ENCODE results near the gene FGF22.
A peak's percentile ranks its signal among the peaks of the same experiment; 100 is the strongest.
"Not testable (repeated sequence)": the region's sequence is repeated elsewhere in the genome, so short reads cannot be mapped to it uniquely, and the experiment has no call there.

FGF22 gene

GRCh38 chr19:661427-662196, 21.9 kb downstream of the FGF22 start:
- DNase-seq = peak; percentile 16

DNA sequence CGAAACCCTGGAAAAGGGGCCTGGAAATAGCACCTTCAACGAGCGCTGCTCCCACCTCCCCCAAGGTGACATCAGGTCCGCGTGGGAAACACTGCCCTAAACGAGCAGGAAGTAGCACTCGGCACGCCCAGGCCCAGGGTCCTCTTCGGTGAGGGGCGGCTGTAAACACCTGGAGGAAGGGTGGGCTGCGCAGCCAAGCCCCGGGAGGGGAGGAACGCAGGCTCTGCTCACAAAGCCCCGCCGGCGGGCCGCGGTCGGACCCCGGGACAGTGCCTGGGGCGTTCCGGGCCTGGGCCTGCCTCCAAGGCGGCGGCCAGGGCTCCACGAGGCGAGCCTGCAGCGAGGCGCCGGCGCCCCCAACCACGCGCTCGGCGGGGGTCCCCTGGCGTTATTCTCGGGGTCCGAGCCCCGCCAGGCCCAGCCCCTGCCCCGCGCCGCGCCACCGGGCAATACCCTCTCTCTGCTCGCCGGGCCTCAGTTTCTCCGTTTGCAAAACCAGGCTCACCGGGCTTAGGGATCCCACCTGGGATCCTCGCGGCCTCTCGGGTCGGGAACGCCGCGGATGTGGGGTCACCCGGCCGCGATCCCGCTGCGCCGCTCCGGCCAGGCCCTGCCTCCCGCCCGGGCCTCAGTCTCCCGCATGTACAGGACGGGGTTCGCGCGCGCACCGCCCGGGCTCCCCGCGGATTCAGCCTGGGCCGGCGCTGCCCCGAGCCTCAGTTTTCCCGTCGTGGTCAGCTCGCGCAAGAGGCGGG, 22.7 kb downstream of the FGF22 start:
- DNase-seq = peak; percentile 17

GRCh38 chr19:662962-663681, 23.4 kb downstream of the FGF22 start, which contains the start of gene RNF126:
TSS of gene RNF126 (minus strand) at chr19:663214. CDS start at chr19:663121, 93 bp downstream.
- peak; percentile 89 for DNase-seq

GRCh38 chr19:663682-664117, 24.0 kb downstream of the FGF22 start:
- no peak for DNase-seq

DNA sequence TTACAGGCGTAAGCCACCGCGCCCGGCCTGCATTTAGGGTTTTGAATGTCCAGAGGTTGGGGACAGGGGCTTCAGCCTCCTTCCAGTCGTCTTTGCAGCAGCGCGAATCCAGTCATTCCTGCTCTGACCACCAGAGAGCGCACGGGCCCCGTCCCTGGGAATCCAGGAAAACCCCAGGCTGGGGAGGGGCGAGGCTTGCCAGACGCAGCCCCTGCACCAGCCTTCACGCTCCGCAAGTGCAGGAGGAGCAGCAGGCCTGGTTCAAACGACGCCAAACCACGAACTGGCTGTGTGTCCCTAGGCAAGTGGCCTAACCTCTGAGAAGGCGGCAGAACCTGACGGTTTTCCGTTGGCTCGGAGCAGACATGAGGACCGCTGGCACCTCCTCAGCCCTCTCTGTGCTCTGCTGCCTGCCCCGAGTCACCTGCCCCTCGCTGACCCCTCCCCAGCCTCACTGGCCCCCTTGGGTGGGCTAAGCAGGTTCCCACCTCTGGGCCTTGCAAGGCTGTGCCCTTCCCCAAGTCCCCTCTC, 25.3 kb downstream of the FGF22 start:
- DNase-seq = peak; percentile 78

DNA sequence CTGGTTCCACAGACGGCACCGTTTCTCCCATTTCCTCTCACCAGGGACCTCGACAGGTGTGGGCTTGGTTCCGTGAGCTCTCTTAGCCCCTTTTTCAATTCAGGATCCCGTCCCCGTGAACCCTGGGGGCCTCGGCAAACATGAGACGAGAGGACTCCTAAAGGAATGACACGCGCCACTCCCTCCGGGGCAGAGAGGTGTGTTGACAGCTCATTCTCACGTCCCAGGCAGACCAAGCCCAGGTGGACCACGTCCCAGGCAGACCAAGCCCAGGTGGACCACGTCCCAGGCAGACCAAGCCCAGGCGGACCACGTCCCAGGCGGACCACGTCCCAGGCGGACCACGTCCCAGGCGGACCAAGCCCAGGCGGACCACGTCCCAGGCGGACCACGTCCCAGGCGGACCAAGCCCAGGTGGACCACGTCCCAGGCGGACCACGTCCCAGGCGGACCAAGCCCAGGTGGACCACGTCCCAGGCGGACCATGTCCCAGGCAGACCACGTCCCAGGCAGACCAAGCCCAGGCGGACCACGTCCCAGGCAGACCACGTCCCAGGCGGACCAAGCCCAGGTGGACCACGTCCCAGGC, 27.4 kb downstream of the FGF22 start:
- DNase-seq = not testable (repeated sequence)

- DNase-seq = peak; percentile 61
Observed at GRCh38 chr19:668675-669434, 29.2 kb downstream of the FGF22 start.

- no peak for DNase-seq
Observed at GRCh38 chr19:670609-671075, 31.0 kb downstream of the FGF22 start.

DNA sequence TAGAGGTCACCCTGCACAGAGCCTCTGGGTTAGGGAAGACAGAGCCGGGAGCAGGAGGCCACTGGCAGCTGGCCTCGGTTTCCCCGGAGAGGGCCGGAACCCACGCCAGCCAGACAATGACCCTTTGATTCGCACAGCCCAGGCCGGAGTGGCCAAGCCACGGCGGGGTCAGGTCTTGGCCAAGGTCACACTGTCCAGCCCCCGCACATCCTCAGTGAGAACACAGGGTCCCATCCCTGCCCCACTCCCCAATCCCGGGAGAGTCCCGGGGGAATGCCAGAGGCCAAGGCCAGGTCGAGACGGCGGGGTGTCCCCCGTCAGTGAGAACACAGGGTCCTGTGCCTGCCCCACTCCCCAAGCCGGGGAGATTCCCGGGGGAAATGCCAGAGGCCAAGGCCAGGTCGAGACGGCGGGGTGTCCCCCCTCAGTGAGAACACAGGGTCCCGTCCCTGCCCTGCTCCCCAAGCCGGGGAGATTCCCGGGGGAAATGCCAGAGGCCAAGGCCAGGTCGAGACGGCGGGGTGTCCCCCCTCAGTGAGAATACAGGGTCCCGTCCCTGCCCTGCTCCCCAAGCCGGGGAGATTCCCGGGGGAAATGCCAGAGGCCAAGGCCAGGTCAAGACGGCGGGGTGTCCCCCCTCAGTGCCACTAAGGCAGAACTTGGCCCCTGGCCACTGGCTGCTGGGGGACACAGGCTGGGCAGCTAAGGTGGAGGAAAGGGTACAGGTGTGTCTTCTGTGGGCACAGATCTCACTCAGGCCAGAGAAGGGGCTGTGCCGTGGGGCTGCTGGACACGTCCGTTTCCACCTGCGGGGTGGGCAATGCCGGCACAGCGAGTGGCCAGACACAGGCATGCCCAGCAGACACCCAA, 34.8 kb downstream of the FGF22 start:
- no peak for DNase-seq

- DNase-seq = no peak
Observed at GRCh38 chr19:676007-676338, 36.3 kb downstream of the FGF22 start.

DNA sequence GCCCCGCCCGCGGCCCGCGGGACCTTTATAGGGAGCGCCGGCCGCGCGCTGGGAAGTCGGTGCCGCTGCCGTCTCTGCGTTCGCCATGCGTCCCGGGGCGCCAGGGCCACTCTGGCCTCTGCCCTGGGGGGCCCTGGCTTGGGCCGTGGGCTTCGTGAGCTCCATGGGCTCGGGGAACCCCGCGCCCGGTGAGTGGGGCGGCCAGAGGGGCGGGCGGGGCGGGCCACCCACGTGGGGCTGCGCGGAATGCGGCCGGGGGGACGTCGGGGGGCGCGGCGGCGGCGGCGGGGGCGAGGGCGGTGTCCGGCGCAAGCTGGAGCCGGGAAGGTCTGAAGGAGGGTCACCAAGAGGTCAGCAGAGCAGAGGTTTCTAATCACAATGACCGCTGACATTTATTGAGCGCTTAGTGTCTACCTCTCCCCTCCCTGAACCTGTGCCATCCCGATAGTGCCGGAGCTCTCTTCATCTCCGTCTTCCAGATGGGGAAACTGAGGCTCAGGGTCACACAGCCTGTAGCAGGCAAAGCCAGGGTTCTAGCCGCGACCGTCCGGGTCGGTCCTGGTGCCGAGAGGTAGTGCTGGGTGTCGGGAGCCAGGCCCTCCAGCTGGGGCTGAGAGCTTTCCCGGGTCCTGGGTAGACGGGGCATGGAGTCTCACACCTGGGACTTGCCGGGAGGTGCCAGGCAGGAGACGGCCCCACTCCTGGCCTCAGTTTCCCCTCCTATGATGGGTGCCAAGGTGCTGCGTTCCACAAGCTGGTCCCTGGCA, 36.8 kb downstream of the FGF22 start, which contains the start of gene FSTL3:
Gene FSTL3, plus strand, starts transcription at position 54 of the 767 bp plus-strand sequence. Its CDS starts 32 bp downstream, at position 86.
- DNase-seq = no peak

DNA sequence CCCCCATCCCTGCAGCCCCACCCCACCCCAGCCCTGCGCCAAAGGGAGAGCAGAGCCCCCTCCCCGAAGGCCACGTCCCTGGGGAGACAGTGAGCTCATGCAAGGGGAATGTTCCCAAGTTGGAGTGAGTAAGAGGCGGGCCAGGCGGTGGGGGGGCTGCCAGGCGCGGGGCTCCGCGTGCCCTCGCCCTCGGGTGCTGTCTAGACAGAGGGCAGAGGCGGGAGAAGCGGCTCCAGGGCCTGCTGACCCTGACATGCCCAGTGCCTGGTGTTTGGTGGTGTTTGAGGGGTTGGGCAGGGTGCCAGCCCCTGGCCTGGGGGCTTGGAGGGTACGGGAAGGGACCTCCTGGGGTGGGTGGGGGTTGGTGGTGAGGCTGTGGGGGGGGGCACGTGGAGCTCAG, 37.5 kb downstream of the FGF22 start:
- no peak for DNase-seq

DNA sequence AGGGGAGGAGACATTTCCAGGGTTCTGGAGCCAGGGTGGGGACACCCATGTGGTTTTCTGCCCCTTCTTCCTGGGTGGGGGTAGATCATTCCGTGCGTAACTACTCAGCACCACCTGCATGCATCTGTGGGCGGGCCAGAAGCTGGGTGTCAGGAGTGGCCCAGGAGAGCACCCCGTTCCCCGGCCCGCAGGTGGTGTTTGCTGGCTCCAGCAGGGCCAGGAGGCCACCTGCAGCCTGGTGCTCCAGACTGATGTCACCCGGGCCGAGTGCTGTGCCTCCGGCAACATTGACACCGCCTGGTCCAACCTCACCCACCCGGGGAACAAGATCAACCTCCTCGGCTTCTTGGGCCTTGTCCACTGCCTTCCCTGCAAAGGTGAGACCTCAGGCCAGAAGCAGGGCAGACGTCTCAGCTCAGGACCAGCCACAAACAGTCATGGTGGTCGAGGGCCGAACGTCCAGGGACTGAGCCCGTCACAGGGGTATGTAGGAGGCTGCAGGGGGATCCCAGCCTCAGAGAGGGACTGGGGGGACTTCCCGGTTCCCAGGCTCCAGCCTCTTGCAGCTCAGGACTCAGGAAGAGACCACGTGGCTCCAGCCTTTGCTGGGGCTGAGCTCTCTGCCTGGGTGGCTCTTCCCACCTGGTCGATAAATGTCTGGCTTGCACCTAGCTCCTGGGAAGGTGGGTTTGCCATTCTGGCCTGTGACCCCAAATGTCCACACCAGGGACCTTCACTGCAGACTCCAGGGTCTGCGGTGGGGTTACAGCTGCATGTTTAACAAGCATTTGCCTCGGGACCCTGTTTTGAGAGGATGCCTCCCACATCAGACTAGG, 38.1 kb downstream of the FGF22 start:
- no peak for DNase-seq

DNA sequence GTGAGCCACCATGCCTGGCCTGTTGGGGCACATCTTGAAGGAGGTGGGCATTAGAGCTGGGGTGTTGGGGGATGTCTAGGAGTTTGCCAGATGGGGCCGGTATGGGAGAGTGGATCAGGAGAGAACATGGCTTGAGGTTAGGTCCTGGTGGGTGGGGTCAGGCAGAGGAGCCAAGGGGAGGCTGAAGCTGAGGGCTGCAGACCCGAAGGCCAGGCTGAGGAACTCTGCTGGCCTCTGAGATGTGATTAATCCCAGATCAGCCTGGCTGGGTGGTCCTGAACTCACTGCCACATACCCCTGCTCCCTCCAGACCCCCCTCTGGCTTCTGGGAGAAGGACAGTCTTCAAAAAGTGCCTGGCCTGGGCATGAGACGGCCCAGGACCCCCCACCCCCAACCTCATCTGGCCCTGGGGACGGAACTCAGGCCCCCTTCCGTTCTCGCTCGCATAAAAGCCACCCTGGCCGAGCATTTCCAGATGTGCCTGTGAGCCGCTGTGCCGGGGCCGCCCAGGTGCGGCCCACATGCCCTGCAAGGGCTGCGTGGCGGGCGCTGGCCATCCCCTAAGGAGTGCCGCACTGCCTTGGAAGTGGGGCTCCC, 39.2 kb downstream of the FGF22 start:
- DNase-seq = no peak

DNA sequence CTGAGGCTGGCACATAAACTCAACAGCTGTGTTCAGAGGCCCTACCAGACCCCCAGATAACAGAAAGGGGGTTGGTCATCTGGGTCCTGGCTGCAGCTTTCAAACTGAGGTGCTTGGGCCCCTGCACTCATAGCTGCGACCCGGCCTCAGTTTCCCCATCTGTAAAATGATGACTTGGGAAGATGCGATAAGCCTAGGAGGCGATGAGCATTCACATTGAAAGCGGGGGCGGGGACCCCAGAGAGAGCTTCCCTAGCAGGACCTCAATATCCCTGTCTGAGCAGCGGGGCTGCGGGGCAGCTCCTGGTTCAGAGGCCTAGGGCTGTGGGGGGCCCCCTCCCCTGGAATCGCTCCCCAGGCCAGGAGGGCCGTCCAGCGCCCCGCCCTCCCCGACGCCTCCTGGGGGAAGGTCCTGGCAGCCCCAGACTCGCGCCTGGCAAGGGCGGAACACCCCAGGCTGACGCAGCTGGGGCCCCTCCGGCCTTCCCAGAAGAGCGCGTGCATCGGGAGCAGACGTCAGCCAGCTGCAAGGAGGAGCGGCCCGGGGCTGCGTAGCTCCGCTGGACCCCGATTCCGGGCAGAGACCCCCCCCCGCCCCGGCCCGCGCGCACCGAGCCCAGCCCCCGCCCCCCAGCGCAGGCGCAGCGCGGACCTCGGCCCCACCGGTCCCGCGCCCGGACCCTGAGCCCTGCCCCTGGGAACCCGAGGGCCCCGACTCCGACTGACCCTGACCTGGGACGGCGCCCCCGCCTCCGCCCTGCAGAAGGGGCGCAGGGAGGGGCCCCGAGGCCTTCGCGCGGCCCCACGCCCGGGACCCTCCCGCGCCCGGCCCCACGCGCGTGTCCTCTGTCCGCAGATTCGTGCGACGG, 40.0 kb downstream of the FGF22 start:
- peak; percentile 32 for DNase-seq

- DNase-seq = peak; percentile 97
Observed at GRCh38 chr19:680287-681028, 40.8 kb downstream of the FGF22 start.

Measured in OCI-M1 (cell line).